HG02610 (cell line): ENCODE results near the gene ST6GALNAC3.
A peak's percentile ranks its signal among the peaks of the same experiment; 100 is the strongest.
"Not testable (repeated sequence)": the region's sequence is repeated elsewhere in the genome, so short reads cannot be mapped to it uniquely, and the experiment has no call there.

Experiments used
- ATAC-seq: cut with Tn5 transposase; IDR thresholded peaks from one replicate; pipeline ENCODE4 v1.9.1; 2021; ENCODE audit warnings: mild to moderate bottlenecking, moderate library complexity; ENCODE audit not compliant: unreplicated experiment

The ST6GALNAC3 gene

GRCh38 chr1:76074321-76075187 lies at the start of gene ST6GALNAC3:
Gene ST6GALNAC3 (plus strand): TSS chr1:76074746.
- peak; percentile 84 for ATAC-seq

GRCh38 chr1:76027341-76027740 lies 47.2 kb upstream of the ST6GALNAC3 start:
- no peak for ATAC-seq

DNA sequence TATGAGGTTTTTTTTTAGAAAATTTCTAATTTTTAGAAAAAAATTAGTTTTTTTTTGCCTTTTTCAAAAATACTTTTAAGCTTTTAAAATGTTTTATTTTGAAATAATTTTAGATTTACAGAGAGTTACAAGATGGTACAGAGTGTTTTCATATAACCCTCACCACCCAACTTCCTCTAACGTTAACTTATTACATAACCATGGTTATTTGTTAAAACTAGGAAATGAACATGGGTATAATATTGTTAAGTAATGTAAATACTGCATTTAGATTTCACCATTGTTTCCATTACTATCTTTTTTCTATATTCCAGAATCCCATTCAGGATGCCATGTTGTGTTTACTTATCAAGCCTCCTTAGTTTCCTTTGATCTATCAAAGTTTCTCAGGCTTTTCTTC lies 45.2 kb upstream of the ST6GALNAC3 start:
- no peak for ATAC-seq

DNA sequence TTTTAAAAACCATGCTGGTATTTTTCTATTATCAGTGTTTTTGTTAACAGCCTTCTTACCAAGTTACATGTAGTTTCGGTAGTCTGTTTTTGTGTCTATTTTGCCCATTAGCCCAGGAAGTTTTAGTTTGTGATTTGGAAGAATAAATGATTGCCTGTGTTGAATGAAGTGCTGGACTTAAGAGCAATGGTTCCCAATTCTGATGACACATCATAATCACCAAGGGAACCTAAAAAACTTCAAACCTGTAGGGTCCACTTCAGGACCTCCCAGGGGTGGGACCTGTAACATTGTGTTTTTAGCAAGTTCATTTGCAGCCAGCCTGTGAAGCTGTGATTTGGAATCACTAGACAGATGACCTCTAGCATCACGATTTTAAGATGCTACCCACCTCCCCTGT lies 43.0 kb upstream of the ST6GALNAC3 start:
- ATAC-seq, result no peak

GRCh38 chr1:76033800-76034475 lies 40.6 kb upstream of the ST6GALNAC3 start:
- ATAC-seq, result no peak

GRCh38 chr1:76035053-76035452 lies 39.5 kb upstream of the ST6GALNAC3 start:
- ATAC-seq, result no peak

DNA sequence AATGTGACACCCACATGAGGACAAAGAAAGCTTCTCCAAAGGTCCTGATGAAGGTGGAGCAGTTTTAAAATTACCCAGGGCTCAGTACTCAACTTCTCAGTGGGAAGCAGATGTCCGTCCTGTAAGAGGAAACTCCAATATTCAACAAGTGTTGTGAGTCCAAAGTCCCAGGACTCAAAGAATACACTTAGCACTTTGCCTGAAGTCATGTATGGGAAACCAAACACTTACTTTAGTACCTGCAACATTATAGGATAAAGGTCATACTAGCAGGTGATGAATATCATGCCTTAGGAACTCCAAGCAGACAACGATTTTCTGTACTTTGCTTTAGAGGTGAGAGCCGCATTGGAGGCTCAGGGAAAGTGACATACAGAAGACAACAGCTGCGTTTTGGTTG lies 37.2 kb upstream of the ST6GALNAC3 start:
- no peak for ATAC-seq

- ATAC-seq, result no peak
Measured at GRCh38 chr1:76038287-76039004, 36.1 kb upstream of the ST6GALNAC3 start.

DNA sequence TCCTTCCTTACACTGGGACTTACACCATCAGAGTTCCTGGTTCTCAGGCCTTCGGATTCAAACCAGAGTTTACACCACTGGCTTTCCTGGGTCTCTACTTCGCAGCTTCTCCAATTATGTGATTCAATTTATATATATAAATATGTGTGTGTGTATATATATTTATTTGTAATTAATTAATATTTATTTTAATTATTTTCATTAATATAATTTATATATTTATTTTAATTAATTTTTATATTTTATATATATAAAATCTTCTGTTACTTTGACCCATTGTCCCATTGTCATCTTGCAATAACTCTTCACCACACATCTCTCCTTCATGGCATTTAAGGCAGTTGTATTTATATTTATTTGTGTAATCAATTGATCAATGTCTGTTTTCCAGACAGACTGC lies 28.4 kb upstream of the ST6GALNAC3 start:
- no peak for ATAC-seq

DNA sequence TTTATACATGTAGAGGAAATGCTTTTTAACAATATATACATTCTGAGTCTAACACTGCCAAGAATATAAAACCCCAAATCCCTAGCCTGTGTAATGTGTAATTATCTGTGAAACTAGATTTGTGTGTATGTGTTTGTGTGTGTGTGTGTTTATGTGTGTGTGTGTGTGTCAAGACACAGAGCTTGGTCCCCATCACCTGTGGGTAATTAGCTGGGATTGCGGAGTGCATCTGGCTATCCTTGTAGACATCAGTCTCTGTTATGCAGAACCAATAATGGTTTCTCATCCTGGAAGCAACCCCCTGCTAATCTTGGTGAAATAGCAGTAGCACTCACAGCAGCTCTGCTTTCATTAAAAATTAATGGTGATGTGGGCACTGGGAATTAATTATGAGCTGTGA lies 26.3 kb upstream of the ST6GALNAC3 start:
- no peak for ATAC-seq

GRCh38 chr1:76048926-76049325 lies 25.6 kb upstream of the ST6GALNAC3 start:
- no peak for ATAC-seq

DNA sequence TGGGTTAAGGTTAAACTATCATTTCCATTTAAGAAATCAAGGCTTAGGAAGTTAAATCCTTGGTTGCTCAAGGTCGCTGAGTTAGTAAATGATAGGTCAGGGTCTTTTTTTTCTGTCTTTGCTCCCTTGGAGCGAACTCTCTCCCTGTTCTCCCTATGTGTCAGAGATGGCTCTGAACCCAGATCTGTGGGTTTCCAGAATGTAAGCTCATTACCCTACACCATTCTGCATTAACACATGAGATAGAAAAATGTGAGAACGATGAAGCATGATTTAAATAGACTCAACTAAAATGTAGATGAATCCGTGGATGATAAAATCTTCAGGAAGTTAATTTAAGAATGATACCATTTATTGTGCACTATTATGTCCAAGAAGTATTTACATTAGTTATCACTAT lies 25.0 kb upstream of the ST6GALNAC3 start:
- ATAC-seq, result no peak

GRCh38 chr1:76050073-76050472 lies 24.5 kb upstream of the ST6GALNAC3 start:
- not testable (repeated sequence) for ATAC-seq

DNA sequence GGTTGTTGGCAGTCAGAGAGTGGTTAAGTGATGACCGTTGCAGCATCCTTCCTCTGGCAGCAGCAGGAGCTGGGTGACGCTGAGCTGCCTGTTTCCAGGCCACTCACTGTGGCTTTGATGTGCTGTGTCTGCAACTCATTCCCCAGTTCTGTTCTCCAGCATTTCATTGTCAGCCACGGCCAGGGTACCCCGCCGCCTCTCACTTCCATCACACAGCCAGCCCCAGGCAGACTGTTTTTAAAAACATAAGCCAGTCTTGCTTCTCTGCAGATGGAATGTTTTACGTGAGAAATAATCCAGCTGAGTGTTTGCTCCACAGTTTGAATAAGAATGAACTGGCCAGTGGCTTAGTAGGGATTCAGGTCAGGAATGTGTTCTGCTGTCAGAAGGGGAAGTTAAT lies 21.5 kb upstream of the ST6GALNAC3 start:
- ATAC-seq, result no peak

- no peak for ATAC-seq
Measured at GRCh38 chr1:76054359-76054758, 20.2 kb upstream of the ST6GALNAC3 start.

- ATAC-seq, result no peak
Measured at GRCh38 chr1:76055987-76056386, 18.6 kb upstream of the ST6GALNAC3 start.

- no peak for ATAC-seq
Measured at GRCh38 chr1:76059451-76059850, 15.1 kb upstream of the ST6GALNAC3 start.

DNA sequence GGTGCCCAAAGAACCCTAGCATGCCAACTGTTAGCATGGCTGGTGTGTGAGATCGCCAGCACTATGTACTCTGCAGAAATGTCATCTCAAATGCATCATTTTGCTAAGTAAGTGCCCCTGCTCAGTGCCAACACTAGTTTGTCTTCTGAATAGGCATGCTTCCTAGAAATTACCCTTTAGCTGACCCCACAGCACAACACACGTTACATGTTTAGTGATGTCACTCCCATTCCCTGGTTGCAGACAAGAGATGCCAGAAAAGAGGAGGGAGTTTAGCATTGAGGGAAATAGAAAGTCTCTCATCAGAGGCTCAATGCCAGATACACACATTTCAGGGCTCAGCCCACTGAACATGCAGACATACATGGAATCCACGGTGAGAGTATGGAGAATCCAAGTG lies 9.3 kb upstream of the ST6GALNAC3 start:
- ATAC-seq, result no peak

- no peak for ATAC-seq
Measured at GRCh38 chr1:76066394-76066793, 8.2 kb upstream of the ST6GALNAC3 start.

DNA sequence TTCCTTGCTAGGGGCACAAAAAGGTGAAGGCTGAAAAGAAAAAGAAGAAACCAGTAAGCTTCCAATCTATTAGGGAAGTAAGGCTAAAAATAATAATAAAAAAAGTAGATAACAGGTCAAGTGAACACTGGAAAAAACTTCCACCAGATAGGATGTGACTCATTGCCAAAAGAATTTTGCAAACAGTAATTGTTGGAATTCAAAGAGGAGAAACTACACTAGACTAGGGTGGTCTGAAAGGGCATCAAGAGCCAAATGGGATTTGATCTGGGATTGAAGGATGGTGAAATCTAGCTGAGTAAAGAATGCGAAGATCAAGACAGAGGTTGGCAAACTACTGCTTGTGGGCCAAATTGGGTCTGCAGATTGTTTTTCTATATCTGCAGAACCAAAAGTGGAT lies 6.0 kb upstream of the ST6GALNAC3 start:
- ATAC-seq, result no peak

DNA sequence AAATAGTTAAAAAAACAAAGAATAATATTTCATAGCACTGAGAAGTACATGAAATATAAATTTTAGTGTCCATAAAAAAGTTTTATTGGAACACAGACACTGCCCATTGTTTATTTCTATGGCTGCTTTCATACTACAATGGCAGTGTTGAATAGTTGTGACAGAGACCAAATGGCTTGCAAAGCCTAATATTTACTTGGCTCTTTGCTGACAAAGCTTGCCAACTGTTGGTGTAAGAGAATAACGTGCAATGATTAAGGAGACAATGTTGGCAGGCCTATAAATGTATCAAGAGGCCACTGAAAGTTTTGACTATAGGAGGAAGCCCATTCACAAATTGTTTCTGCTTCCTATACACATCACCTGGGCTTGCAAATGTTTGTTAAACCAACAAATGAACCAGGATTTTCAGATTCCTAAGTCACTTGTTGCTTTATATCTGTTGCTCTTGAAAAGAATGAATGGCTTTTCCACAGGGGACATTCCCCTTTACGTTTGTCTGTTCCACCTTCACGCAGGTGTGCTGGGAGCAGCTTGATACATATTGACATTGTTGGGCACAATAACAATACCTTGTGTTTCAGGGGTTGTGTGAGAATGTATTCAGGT lies 5.5 kb upstream of the ST6GALNAC3 start:
- no peak for ATAC-seq
